ENCODE measurements around the gene PVALB.

PVALB gene

DNA sequence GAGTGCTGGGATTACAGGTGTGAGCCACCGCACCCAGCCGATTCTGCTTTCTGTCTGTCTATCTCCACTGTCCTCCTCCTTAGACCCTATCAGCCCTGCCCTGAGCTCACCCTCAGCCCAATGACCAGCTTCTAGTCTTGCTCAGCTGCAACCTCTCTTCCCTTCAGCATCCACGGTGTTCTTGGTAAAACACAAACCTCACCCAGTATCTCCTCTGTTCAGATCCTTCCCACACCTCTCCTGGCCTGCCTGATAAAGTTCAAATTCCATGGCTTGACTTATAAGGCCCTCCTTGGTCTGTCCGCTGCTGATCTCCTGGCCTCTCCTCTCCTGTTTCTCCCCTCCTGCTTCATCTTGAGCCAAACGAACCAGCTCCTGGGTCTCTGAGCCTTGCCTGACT lies 29.4 kb upstream of the PVALB start:
- DNase-seq = no peak

DNA sequence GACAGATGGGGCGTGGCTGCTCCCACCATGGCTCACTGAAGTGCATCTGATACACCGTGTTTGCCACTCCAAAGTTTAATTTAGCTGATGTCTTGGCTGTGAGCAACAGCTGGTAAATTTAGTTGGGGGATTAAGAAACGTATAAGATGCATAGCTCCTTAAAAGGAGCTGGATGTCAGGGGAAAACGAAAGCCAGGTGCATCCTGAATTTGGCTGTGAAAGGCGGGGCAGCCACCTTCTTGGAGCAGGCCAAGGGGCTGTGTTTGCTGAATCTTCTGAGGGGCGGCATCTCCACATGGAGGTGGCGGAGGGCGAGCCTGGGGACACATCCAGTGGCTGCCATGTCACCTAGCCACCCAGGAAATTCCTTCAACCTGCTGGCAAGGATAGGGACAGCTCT lies 23.3 kb upstream of the PVALB start:
- DNase-seq = no peak

DNA sequence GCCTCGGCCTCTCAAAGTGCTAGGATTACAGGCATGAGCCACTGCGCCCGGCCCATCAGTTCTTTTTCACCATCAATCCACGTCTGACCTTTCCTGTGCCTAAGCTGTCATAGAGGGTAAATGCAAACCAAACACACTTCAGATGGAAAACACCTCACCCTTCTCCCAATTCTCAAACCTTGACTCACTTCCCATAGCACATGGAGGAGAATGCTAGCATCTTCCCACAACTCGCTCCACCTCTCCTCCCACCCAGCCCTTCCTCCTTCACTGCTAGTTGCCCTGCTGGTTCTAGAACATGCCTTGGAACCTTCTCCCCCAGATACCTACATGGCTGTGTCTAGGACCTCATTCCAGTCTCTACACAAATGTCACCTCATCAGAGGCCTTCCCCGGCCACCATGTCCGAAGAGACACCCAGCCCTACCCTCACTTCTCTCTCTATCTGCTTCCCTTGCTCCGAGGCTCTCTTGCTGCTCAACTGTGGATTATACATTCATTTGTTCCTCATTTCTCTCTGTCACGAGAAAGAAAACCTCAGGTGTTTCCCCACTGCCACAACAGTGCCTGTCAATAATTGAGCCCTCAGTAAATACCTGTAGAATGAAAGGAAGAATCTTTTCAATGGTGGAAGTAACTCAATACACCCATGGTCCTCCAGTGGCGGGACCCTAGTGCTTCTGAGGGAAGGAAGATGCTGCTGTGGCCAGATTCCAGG lies 22.7 kb upstream of the PVALB start:
- no peak for DNase-seq

DNA sequence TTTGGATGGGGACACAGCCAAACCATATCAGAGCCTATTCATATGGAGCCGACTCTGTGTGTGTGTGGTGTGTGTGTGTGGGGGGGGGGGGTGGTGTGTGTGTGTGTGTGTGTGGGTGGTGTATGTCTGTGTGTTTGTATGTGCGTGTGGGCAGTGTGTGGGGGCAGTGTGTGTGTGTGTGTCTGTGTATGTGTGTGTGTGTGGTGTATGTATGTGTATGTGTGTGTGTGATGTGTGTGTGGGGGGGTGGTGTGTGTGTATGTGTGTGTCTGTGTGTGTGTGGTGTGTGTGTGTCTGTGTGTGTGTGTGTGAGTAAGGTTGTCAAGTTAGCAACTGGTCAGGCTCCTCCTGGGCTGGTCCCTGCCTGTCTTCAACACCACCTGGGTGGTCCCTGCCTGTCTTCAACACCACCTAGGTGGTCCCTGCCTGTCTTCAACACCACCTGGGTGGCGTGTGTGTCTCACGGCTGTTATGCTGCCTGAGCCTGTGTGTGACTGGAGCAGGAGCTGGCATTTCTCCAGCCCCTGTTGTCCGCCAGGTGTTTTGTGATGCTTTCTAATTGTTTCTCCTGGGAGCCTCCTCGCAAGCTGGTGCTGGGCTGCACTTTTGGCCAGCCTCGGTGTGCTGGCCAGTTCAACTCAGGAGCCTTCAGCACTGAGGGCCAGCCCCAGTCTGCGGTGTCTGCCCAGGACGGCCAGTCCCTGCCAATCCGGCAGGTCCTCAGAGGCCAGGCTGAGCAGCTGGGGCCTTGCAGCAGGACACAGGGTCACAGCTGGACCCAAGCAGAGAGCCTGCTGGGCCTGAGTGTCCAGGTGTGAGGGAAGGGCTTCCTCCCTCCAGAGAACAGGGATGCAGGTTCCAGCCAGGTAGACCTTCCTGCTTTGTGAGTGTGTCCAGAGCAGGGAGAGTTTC lies 21.5 kb upstream of the PVALB start:
- no peak for DNase-seq

DNA sequence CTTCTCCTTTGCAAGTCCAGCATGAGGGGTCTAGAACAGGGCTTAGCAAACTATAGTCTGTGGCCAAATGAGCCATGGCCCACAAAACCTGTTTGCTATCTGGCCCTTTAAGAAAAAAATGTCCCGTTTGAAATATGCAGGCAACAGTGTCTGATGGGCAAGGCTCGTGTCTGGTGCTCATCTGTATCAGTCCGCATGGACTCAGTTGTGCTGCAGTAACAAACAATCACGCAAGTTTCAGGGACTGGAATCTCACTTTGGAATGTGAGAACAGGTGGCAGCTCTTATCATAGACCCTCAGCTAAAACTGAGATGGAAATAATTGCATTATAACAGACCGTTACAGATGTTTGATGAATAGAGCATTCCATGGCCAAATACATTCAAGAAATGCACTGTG lies 19.1 kb upstream of the PVALB start:
- DNase-seq = no peak

DNA sequence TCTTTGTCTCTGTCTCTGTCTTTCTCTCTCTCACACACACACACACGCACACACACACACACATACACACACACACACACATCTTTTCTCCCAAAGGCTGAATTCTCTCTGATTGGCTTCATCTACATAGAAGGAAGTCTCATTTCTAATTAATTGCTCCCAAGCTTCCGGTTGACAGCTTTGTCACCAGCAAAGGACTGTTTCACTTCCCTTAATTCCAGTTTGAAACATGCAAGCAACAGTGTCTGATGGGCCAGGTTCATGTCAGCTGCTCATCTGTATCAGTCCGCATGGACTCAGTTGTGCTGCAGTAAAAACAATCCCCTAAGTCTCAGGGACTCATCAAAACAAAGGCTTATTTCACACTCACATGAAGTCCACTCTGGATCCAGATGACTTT lies 16.2 kb upstream of the PVALB start:
- no peak for DNase-seq

DNA sequence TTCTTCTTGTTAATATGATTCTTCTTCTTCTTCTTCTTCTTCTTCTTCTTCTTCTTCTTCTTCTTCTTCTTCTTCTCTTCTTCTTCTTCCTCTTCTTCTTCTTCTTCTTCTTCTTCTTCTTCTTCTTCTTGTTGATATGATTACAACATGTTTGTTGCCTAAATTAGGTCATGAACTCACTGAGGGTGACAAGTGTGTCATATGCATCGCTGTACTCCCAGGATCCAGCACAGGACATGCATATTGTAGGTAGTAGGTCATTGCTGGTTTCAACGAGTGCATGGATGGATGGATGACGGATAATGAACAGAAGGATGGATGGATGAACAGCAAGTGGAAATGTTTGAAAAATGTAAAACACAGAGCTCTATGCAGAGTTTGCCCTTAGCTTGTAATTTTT lies 14.9 kb upstream of the PVALB start:
- DNase-seq = no peak

DNA sequence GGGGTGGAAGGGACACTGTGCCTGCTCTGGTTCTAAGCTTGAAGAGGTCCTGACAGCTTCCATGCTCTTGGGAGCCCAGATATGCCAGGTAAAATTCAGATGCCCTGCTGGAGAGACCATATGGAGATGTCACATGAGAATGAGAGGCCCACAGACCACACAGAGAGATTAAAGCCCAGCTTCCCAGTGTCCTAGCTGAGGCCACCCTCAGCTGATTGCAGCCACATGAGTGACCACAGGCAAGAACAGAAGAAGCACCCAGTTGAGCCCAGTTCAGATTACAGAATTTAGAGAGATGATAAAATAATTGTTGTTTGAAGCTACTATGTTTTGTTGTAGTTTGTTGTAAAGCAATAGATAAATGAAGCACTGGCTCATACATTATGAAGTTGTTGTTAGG lies 14.4 kb upstream of the PVALB start:
- DNase-seq = no peak

DNA sequence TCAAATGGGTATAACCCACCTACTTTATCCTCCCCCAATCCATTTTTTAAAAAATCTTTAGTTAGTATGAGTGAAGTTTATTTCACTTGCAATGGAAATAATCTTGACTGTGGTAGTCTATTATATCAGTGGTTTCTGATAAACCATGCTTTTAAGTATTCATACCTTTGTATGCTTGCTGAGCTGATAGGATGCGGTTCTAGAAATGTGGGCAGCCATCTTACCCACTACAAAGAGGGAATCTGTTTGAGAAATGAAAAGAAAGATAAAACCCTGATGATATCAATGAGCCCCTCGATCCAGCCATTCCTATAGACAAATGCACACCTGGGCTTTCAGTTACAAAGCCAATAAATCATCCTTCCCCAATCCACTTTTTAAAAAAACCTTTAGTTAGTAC lies 13.8 kb upstream of the PVALB start:
- no peak for DNase-seq

DNA sequence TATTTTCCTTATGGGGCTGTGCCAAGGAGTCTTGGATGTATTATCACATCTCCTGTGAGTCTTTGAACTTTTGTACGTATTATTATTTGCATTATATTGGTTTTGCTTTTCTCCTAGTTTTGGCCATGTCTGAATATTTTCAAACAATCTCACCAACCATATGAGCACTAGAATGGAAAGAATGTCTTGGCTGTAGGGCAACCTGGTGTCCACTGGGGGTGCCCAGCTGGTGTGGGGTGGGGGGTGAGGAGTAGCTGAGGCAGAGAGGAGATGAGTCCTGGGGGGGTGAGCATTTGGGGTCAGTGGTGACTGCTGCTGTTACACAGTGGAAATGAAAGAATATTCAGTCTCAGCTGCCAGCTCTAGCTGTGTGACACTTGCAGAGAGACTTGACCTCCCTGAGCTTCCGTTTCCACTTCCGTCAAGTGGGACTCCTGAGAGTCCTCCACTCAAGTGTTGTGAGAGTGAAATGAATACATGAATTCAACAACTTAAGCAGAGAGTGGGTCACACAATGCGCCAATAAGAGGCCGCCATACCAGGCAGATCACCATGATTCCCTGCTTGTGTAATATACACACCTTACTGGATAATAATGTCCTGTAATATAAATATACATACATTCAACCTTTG lies 12.7 kb upstream of the PVALB start:
- no peak for DNase-seq

DNA sequence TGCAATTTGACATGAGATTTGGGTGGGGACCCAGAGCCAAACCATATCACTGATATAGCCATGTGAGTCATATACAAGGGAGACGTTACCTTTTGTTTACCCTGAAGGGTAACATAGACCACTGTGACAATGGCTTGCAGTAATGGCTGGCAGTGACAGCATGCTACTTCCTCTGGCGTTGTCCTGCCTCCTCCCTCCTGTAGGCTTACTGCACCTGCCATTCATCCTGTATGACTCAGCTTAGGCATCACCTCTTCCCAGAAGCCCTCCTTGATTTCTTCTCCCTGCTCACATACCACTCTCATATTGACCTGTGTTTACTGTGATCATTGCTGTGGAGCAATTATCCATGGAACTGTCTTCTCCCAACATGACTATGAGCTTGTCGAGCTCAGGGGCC lies 12.0 kb upstream of the PVALB start:
- no peak for DNase-seq

DNA sequence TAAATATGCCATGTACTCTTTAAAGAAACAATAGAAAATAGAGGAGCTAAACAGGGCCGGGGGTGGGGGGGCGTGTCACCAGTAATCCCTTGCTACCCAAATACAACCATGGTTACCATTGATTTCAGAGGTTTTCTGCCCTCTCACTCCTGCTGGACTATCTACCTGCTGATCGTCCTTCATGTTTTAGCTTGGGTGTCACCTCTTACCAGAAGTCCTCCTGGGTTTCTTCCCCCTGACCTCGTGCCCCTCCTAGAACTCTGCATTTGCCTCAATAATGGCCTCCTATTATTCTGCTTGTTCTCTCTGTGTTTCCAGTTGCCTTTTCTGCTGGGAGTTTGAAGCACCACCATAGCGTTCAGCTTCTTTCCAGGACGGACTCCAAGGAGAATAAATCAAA lies 9.4 kb upstream of the PVALB start:
- no peak for DNase-seq

DNA sequence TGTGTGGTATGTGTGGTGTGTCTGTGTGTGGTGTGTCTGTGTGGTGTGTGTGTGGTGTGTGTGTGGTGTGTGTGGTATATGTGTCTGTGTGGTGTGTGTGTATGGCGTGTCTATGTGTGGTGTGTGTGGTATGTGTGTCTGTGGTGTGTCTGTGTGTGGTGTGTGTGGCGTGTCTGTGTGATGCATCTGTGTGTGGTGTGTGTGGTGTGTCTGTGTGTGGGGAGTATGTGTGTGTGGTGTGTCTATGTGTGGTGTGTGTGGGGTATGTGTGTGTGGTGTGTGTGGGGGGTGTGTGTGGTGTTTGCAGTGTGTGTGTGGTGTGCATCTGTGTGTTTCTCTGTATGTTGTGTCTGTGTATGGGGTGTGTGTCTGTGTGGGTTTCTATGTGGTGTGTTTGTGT lies 7.8 kb upstream of the PVALB start:
- DNase-seq = no peak

DNA sequence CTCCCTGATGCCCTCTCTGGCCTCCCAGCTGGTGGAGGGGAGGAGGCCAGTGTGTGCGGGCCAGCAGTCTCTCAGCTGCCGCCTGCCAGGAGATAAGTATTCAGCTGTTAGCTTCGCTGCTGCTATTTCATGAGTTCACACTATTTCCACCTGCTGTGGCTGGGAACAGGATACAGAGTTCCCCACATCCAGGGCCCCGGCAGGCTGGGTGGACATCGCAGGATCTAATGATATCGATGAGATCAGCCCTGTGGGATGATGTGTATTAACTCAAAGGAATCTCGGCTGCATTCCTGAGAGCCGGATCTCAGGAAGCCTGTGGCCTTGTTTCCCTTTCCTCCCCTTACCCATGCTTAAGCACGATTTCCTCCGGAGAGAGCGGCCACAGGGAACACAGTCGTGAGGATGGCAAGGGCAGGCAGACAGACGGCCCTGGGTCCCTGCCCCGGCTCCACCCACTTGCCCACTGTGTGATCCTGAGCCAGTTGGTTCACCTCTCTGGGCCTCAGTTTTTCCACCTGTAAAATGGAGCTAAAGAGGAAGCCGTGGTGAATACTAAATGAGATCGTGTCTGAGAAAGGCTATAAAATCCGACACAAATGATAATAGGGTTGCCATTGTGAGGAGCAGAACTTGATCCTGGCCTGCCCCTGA lies 6.5 kb upstream of the PVALB start:
- DNase-seq = no peak

DNA sequence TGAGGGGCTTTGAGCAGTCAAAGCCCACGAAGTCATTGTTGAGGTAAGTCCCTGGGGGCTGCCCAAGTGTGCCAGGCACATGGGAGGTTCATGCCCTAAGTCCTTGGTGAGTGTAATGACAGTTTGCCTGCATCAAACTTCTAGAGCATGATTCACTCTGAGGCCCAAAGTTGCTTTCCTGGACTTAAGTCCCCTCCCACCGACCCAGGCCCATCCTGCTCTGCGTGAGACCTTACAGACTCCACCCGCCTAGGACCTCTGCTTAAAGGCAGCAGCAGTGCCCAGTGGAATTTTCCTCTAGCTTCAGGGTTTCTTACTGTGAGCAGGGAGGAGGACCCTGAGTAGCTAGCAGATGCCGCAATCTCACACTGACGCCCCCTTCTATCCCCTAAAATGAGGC lies 5.7 kb upstream of the PVALB start:
- DNase-seq = no peak

DNA sequence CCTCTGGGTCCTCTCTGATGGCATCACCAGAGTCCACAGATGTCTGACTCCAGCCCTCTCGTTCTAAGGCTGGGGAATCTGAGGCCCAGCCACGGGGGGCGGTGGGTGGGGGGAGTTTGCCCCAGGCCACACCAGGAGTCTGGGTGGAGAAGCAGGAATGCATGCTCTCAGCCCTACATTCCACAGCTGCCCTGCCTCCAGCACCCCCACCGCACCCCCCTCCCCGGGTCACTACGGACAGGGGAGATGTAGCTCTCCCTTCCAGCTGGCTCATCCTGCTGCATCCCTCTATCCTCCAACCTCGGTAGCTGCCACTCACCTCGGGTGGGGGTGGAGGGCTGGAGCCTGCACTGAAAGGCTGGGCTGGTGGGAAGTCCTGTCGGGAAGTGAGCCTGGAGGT lies 2.3 kb upstream of the PVALB start:
- DNase-seq = no peak

DNA sequence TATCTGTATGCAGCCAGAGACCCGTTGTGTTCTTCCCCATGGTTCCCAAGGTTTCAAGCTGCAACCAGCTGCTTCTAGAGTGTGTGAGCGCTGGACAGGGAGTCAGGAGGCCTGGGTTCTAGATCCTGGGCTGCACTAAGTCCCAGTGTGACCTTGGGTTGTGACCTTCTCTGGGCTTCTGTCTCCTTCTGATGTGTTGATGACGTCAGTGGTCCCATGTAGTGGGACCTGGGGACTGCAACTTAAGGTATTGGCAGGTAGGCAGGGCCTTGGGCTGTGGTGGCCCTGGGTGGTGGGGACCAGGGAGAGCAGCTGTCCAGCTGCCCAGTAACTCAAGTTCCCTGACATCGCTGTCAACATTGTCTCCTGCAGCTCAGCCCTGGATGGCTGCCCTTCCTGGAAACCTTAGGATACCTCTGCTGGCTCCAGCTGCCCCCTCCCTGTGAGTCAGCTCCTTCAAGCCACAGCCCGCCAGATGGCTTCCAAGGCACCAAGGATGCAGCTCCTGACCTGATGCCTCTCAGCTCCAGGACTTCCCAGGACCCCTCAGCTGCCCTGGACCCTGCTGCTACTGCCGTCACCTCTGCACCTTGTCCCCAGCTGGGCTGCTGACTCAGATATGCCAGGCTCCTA lies 1.3 kb upstream of the PVALB start:
- no peak for DNase-seq

DNA sequence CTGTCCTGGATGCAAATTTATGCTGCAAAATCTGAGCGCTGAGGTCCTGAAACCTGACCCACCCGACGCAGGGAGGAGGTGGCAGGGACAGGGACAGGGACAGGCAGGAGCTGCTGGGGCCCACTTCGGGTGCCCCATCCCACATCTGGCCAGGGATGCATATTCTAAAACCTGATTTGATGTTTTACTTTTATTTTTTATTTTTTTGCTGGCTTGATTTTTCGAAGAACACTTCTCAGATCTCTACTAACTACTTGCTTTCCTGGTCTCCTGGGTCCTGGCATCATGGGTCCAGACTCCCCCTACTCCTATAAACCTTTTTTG lies 652 bp upstream of the PVALB start:
- no peak for DNase-seq

DNA sequence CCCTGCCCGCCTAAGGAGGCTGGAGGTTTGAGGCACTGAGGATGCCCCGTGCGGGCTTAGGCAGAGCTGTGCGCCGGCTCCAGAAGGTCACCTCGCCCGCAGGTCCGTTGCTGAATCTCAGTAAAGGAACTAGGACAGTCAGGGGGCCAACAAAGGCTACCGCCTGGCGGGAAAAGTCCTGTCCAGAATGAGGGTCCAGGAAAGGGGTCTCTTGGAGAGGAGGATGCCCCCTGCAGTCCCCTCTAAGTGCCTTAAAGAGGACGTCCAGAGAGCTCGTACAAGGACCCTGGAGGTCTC lies 548 bp downstream of the PVALB start:
- DNase-seq = no peak

DNA sequence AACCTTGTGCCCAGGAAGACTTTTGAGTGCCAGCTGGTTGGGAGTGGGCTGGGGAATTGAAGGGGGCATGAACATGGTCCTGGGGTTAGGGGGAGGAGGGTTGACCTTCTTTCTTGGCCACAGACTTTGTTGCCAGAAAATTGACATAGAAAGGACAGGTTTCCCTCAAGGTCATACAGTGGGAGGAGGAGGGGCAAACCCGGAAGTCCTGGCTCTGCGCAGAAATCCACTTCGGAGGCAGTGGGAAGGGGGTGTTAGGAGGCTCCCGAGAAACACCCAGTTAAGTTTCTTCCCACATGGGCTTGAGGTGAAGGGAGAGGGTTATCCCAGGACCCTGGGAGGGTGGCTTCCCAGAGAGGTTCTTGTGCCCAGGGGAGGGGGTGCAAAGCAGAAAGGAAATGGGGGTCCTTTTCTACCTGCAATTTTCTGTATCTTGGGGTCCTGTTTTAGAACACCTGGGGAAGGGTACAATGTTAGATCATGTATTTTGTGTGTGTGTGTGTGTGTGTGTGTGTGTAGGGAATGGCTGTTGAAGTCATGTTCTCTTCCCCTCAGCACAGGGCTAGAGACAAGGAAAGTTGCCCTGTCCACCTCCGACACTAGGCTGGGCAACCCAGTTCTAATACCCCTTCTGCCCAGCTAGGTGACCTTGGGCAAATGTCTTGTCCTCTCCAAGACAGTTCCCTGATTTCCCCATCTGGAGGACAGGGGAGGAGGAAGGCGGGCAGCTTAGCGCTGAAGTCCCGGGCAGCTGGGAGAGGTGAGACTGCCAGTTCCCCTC lies 1.1 kb downstream of the PVALB start:
- DNase-seq = no peak

DNA sequence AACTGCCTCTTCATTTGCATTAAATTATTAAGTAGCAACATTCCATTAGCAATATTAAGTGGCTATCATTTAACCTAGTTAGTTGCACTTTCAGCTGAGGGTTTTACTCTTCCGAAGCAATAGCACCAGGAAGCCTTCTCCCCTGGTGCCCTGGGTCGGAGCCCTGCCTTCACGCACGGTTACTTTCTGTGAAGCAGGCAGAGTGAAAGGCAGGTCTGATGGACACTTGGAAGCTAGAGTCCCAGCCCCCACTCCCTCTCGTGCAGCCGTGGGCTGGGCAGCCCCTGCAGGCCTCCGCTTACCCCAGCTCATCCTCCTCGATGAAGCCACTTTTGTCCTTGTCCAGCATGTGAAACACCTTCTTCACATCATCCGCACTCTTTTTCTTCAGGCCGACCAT lies 2.0 kb downstream of the PVALB start:
- DNase-seq = no peak

DNA sequence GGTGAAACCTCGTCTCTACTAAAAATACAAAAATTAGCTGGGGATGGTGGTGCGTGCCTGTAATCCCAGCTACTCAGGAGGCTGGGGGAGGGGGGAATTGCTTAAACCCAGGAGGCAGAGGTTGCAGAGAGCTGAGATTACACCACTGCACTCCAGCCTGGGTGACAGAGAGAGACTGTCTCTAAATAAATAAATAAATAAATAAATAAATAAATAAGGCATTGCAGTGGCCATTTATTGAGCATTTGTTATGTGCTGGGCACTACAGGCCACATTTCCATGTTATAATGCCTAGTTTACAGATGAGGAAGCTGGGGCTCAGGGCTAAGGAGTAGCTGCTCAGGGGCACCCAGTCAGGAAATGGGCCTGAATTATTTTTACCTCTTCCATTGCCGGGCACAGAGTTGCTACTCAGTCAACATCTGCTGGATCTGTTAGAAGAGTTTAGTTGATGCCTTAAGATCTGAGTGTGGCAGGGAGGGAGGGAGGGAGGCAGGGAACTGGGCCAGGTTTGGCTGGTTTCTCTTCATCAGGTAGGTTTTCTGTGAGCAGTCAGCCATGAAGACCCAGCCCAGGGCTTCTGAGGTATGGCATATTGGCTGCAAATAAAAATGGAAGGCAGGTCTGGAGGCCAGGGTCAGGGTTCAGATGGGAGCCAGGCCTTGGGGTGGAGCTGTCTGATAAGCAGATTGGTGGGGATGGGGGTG lies 5.6 kb downstream of the PVALB start:
- DNase-seq = no peak
